Right forelimb (tissue), 1 donor: ENCODE results near the gene ZC3H14.

Experiments used
- DNase-seq: peaks from one replicate; pipeline ENCODE4 v3.0.0-alpha.2; 2018

Gene ZC3H14

GRCh38 chr14:88613552-88614010 is 50.7 kb downstream of the ZC3H14 start:
- DNase-seq = no peak

- DNase-seq = no peak
These were observed 51.5 kb downstream of the ZC3H14 start for GRCh38 chr14:88614218-88614907.

DNA sequence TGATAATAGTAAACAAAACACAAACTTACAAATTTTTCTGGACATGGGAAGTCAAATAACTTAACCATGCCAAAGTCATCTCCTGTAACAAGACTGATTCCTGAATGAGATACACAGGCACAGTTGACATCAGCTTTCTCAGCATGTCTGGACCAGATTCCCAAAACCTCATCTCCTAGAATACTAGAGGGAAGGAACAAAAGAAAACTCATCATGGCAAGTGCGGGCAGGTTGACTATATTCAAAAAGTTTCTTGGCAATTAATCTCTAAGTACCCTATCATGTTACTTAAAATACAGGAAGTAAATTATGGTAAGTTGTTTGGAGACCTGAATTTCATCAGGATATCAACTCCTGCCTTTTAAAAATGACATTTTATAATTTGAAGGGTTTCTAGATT is 53.9 kb downstream of the ZC3H14 start:
- no peak for DNase-seq

DNA sequence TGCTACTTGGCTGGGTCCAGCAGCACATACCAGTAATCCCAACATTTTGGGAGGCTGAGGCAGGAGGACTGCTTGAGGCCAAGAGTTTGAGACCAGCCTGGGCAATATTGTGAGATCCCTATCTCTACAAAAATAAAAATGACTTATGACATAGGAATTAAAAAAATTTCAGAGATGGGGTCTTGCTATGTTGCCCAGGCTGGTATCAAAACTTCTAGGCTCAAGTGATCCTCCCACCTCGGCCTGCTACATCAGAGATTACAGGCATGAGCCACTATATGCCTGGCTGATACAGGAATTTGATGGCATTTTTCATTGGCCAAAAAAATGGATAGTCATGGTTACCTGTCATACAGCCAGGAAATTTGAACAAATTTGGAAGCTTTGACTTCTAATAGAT is 54.6 kb downstream of the ZC3H14 start:
- no peak for DNase-seq

DNA sequence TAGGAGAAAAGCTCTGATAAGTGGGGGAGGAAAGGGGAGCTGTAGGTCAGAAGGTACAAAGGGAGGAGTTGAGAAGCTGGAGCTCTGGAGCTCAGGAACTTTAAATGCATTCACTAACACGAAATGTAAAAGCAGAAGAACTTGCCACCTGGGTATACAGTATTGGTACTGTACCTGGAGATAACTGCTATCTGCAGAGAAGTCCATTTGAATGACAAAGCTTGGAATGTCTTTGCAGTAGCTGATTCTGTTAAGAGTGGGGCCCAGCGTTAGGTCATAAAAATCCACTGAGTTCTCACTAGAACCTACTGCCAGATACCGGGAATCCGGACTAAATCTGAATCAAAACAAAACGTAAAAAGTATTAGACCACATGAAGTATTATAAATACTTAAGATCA is 55.6 kb downstream of the ZC3H14 start:
- no peak for DNase-seq

DNA sequence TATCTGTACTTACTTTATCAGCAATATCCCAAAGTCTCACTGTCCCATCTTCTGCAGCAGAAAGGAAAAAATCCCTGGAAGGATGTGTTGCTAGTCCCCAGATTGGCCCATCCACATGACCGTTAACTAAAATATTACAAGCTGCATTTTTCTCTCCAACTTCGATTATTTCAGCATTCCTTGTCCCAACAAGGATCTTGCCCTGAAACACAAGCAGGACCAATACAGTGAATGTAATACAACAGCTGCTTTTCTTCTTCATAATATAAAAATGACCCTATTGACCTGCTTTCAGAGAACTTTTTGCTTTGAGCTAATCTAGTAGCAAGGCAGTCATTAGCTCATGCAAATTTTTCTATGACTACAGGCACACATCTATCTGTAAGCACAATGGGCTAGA is 58.3 kb downstream of the ZC3H14 start:
- DNase-seq = no peak

DNA sequence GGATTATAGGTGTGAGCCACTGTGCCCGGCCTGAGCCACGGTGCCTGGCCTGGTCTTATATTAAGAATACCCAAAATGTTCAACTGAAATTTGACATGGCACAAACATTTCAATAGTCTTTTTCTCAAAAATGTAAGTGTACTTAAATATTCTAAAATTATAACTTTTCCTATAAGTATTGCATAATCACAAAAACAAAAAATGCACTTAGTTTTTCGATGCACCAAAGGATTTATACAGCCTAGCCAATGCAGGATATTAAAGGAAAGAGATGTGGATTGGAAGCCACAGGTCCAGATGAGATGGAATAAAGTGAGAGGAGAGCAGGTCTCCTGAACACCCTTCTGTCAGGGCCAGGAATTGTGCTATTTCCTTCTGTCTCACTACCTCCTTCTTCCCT is 62.8 kb downstream of the ZC3H14 start:
- DNase-seq = no peak

DNA sequence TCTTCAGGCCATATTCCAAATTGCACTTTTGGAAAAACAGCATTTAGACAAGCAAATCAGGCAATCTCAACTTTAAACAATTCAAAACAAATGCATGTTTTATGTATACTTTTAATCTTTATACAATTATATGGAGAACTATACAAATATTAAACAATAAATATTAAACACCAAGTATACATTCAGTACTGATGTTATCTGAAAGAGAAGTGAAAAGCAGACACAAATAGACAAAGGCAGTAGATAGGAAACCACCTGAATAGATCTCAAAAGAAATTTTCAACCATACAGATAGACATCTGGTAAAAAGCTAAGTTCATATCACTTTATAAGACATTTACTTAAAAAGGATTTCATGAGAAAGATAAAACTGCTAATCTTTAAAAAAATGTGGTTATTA is 65.2 kb downstream of the ZC3H14 start:
- DNase-seq = no peak

DNA sequence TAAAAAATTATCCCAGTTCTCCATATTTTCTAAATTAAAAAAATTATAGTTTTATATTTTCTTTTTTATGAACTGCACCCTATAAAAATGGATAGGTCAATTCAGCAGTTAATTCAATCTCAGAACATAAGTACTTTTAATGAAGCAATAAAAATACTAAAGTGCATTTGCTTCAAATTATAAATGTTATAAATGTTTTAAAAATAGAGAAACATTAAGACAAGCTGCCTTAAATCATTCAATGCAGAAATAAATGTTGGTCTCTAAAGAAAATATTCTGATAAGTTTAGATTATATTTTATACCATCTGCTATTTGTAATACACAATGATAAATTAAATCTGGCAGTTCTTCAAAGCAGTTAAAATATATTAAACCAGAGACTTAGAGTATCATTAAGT is 65.6 kb downstream of the ZC3H14 start:
- no peak for DNase-seq

- no peak for DNase-seq
These were observed 67.7 kb downstream of the ZC3H14 start for GRCh38 chr14:88630565-88630964.

GRCh38 chr14:88631091-88631490 is 68.3 kb downstream of the ZC3H14 start:
- no peak for DNase-seq

DNA sequence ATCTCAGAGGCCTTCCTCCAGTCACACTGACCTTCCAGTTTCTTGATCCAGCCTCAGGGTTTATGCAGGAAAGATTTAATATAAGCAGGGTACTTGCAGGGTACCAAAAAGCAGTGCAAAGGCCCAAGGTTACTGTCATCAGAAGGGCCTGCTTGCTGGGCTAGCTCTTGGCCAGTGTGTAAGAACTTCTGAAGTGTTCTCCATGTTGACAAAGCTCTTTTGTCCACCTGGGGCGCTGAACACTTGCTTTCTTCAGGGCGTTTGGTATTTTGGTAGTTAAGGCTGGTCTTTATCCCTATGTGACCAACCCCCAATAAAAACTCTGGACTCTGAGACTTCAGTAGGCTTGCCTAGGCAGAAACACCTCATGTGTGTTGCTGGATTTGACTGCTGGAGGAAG is 69.7 kb downstream of the ZC3H14 start:
- no peak for DNase-seq

DNA sequence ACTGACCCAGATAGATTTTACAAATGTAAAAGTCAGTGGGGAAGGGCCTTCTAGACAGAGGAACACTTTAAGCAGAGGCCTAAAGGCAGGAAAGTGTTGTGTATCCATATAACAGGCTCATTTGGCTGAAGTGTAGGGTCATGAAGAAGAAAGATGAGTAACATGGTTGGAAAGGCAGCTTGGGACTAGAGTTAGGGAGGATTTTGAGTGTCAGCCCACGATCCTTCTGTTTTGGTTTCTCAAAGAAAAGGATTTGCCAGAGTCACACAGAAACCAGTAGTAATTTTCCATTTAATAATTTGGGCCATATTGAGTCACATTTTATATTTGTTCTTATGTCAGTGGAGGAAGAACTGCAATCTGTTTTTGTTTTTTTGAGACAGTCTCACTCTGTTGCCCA is 76.4 kb downstream of the ZC3H14 start:
- no peak for DNase-seq

DNA sequence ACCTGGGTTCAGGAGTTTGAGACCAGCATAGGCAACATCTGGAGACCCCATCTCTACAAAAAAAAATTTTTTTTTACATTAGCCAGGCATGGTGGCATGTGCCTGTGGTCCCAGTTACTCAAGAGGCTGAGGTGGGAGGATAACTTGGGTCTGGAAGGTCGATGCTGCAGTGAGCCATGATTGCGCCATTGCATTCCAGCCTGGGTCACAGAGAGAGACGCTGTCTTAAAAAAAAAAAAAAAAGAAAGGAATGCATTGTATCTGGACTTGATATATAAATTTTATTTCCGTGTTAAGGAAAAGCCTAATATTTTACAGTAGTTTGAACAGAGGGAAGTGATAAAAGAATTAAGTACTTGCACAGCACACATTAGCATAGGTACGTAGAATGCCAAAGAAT is 97.2 kb downstream of the ZC3H14 start:
- DNase-seq = no peak

DNA sequence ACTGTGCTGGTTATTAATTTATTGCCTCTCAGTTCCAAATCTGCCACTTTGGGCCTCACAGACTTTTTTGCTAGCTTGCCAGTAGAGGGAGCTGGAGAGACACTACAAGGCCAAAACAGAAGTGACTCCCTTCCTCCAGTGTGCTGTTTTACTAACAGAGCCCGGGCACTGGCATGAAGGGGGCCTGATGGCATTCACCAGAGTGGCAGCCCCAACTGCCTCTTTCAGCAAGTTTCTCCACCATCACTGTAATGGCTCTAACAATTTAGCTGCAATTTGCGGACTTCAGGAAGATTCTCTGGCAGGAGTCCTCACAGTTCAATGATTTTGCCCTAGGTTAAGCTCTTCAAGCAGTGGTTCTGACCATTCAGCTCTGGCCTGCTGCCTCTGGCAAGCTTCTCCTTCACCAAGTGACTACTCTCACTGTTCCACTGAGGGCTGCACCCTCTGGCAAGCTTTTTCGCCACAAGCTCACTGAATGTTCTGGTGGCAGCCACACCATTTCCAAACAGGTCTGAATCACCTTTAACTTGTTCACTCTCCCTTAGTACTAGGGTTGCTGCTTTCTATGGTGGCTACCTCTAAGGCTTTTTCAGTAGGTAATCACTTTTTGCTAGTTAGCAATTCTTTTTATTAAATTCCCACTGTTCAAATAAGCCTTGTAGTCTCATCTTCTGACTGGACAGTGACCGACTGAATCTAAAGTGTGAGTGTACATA is 104.9 kb downstream of the ZC3H14 start:
- DNase-seq = peak; percentile 66

GRCh38 chr14:88668448-88669116 is 105.7 kb downstream of the ZC3H14 start:
- no peak for DNase-seq

- DNase-seq = no peak
These were observed 106.5 kb downstream of the ZC3H14 start for GRCh38 chr14:88669346-88669745.
